WTC11 (cell line): ENCODE measurements around the gene RNF121.

ENCODE experiments used
- ARID4B ChIP-seq: sonication (generic); formaldehyde crosslinking; IDR thresholded peaks from 2 replicates; pipeline ENCODE4 v1.8.0; 2023; ENCODE audit warnings: missing genetic modification reagents, mild to moderate bottlenecking, borderline replicate concordance
- ATF3 ChIP-seq: sonication (generic); formaldehyde crosslinking; conservative IDR thresholded peaks from 2 replicates; pipeline ENCODE4 v1.8.1; 2022; ENCODE audit warnings: mild to moderate bottlenecking, missing genetic modification reagents
- CREM ChIP-seq: sonication (generic); formaldehyde crosslinking; IDR thresholded peaks from 2 replicates; pipeline ENCODE4 v1.8.1; 2022; ENCODE audit warnings: mild to moderate bottlenecking, missing genetic modification reagents, moderate library complexity
- CTCF ChIP-seq: fragments of 200-600 bp; IDR thresholded peaks from 2 replicates; pipeline ENCODE4 v1.8.0; 2022; ENCODE audit warnings: antibody characterized with exemption
- FOXP1 ChIP-seq: sonication (generic); formaldehyde crosslinking; IDR thresholded peaks from 2 replicates; pipeline ENCODE4 v1.8.0; 2022; ENCODE audit warnings: missing genetic modification reagents, mild to moderate bottlenecking, moderate library complexity, borderline replicate concordance
- USF1 ChIP-seq: sonication (generic); formaldehyde crosslinking; IDR thresholded peaks from 2 replicates; pipeline ENCODE4 v1.8.0; 2022; ENCODE audit warnings: mild to moderate bottlenecking, missing genetic modification reagents
- ZNF138 ChIP-seq: sonication (generic); formaldehyde crosslinking; conservative IDR thresholded peaks from 2 replicates; pipeline ENCODE4 v1.8.1; 2022; ENCODE audit warnings: mild to moderate bottlenecking, moderate library complexity, missing genetic modification reagents
- ZNF232 ChIP-seq: sonication (generic); formaldehyde crosslinking; IDR thresholded peaks from 2 replicates; pipeline ENCODE4 v1.8.0; 2022; ENCODE audit warnings: mild to moderate bottlenecking, missing genetic modification reagents
- TF ChIP-seq, protein P1 (sequence below): sonication (generic); formaldehyde crosslinking; IDR thresholded peaks from 2 replicates; pipeline ENCODE4 v1.8.0; 2022; ENCODE audit warnings: mild to moderate bottlenecking, missing genetic modification reagents
- TF ChIP-seq, protein P2 (sequence below): sonication (generic); formaldehyde crosslinking; IDR thresholded peaks from 2 replicates; pipeline ENCODE4 v1.8.1; 2022; ENCODE audit warnings: mild to moderate bottlenecking, missing genetic modification reagents, moderate library complexity, borderline replicate concordance

DNA sequence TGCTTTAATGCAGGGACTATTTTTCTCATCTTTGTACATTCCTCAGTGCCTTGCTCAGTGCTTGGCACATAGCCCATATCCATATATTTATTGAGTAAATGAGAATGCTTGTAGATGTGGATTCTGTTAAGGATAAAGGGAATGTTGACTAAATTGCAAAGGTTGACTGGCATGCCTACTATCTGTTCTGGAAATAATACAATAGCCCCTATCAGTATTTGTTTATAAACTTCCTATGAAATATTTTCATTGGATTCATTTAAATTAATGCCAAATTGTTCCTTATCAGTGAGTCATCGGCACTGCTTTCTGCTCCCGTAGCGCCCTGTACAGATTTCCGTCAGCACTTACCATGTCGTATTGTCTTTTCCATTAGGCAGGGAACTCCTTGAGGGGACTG is 8.0 kb downstream of the RNF121 start:
- TF ChIP-seq ARID4B (CRISPR knock-in tag) (no peak), ZNF232 (CRISPR knock-in tag) (no peak), FOXP1 (CRISPR knock-in tag) (no peak), ATF3 (CRISPR knock-in tag) (no peak), USF1 (CRISPR knock-in tag) (no peak), CTCF (no peak), CREM (CRISPR knock-in tag) (no peak), ZNF138 (CRISPR knock-in tag) (no peak)
- TF ChIP-seq, protein P1, sequence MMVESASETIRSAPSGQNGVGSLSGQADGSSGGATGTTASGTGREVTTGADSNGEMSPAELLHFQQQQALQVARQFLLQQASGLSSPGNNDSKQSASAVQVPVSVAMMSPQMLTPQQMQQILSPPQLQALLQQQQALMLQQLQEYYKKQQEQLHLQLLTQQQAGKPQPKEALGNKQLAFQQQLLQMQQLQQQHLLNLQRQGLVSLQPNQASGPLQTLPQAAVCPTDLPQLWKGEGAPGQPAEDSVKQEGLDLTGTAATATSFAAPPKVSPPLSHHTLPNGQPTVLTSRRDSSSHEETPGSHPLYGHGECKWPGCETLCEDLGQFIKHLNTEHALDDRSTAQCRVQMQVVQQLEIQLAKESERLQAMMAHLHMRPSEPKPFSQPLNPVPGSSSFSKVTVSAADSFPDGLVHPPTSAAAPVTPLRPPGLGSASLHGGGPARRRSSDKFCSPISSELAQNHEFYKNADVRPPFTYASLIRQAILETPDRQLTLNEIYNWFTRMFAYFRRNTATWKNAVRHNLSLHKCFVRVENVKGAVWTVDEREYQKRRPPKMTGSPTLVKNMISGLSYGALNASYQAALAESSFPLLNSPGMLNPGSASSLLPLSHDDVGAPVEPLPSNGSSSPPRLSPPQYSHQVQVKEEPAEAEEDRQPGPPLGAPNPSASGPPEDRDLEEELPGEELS (CRISPR knock-in tag) = no peak
- TF ChIP-seq, protein P2, sequence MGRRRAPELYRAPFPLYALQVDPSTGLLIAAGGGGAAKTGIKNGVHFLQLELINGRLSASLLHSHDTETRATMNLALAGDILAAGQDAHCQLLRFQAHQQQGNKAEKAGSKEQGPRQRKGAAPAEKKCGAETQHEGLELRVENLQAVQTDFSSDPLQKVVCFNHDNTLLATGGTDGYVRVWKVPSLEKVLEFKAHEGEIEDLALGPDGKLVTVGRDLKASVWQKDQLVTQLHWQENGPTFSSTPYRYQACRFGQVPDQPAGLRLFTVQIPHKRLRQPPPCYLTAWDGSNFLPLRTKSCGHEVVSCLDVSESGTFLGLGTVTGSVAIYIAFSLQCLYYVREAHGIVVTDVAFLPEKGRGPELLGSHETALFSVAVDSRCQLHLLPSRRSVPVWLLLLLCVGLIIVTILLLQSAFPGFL (CRISPR knock-in tag) = no peak
